GM21737 (cell line): ENCODE results near the gene UQCC2.

Experiments used
- ATAC-seq: cut with Tn5 transposase; IDR thresholded peaks from one replicate; pipeline ENCODE4 v1.9.1; 2021; ENCODE audit warnings: mild to moderate bottlenecking, moderate library complexity; ENCODE audit not compliant: unreplicated experiment

UQCC2 gene

GRCh38 chr6:33711140-33712129 is at the start of gene UQCC2:
Gene UQCC2 (minus strand): TSS chr6:33711700. CDS start chr6:33711686, 14 bp downstream.
- ATAC-seq = peak; percentile 88

- ATAC-seq = no peak
Observed at GRCh38 chr6:33759887-33760629, 48.6 kb upstream of the UQCC2 start.

- ATAC-seq = no peak
Observed at GRCh38 chr6:33758815-33759216, 47.3 kb upstream of the UQCC2 start.

GRCh38 chr6:33757906-33758305 is 46.4 kb upstream of the UQCC2 start:
- ATAC-seq = no peak

- ATAC-seq = no peak
Observed at GRCh38 chr6:33757113-33757512, 45.6 kb upstream of the UQCC2 start.

- ATAC-seq = no peak
Observed at GRCh38 chr6:33756211-33756954, 44.9 kb upstream of the UQCC2 start.

- no peak for ATAC-seq
Observed at GRCh38 chr6:33755070-33755869, 43.8 kb upstream of the UQCC2 start.

- ATAC-seq = no peak
Observed at GRCh38 chr6:33754222-33754621, 42.7 kb upstream of the UQCC2 start.

- ATAC-seq = no peak
Observed at GRCh38 chr6:33752646-33753015, 41.1 kb upstream of the UQCC2 start.

GRCh38 chr6:33751771-33752645 is 40.5 kb upstream of the UQCC2 start:
- ATAC-seq = no peak

GRCh38 chr6:33750244-33750991 is 38.9 kb upstream of the UQCC2 start:
- ATAC-seq = no peak

GRCh38 chr6:33749401-33749800 is 37.9 kb upstream of the UQCC2 start:
- no peak for ATAC-seq

GRCh38 chr6:33748841-33749240 is 37.3 kb upstream of the UQCC2 start:
- no peak for ATAC-seq

- no peak for ATAC-seq
Observed at GRCh38 chr6:33747823-33748222, 36.3 kb upstream of the UQCC2 start.

- no peak for ATAC-seq
Observed at GRCh38 chr6:33746651-33747100, 35.2 kb upstream of the UQCC2 start, which contains the start of gene IP6K3. Gene IP6K3 (minus strand): TSS chr6:33746905. CDS start chr6:33735476, 11,429 bp downstream.

GRCh38 chr6:33746036-33746600 is 34.6 kb upstream of the UQCC2 start:
- no peak for ATAC-seq

GRCh38 chr6:33745548-33745947 is 34.0 kb upstream of the UQCC2 start:
- no peak for ATAC-seq

GRCh38 chr6:33744895-33745546 is 33.5 kb upstream of the UQCC2 start:
- ATAC-seq = no peak
